ENCODE measurements around the gene CELA2A.
"Not testable (repeated sequence)": the region's sequence is repeated elsewhere in the genome, so short reads cannot be mapped to it uniquely, and the experiment has no call there.

- TF ChIP-seq EZH2, CTCF, EZH2phosphoT487 (IDR thresholded peaks at IDR 0.05): not testable (repeated sequence)
These were observed 58.0 kb downstream of the CELA2A start for GRCh38 chr1:15514557-15514956.

All from neural progenitor cell (in vitro differentiated cells).